GM15510 (cell line): ENCODE results near the gene SNRNP27.

ENCODE experiments used
- POLR2A ChIP-seq: IDR thresholded peaks from 3 replicates; pipeline ENCODE4 v1.6.1; 2011; ENCODE audit warnings: borderline replicate concordance; ENCODE audit not compliant: insufficient read length; ENCODE audit errors: extremely low read depth

SNRNP27 gene

GRCh38 chr2:69935011-69935410, 41.3 kb downstream of the SNRNP27 start:
- TF ChIP-seq POLR2A: no peak

GRCh38 chr2:69936906-69937305, 43.1 kb downstream of the SNRNP27 start:
- no peak for TF ChIP-seq POLR2A

GRCh38 chr2:69937968-69938367, 44.2 kb downstream of the SNRNP27 start:
- no peak for TF ChIP-seq POLR2A

GRCh38 chr2:69939722-69940121, 46.0 kb downstream of the SNRNP27 start:
- no peak for TF ChIP-seq POLR2A

- no peak for TF ChIP-seq POLR2A
Observed at GRCh38 chr2:69940691-69941090, 46.9 kb downstream of the SNRNP27 start.

- TF ChIP-seq POLR2A: no peak
Observed at GRCh38 chr2:69943000-69943842, 49.5 kb downstream of the SNRNP27 start.

GRCh38 chr2:69943843-69944525, 50.2 kb downstream of the SNRNP27 start:
- no peak for TF ChIP-seq POLR2A

GRCh38 chr2:69944756-69945155, 51.0 kb downstream of the SNRNP27 start:
- no peak for TF ChIP-seq POLR2A

GRCh38 chr2:69945441-69945840, 51.7 kb downstream of the SNRNP27 start:
- TF ChIP-seq POLR2A: no peak

GRCh38 chr2:69945941-69946340, 52.2 kb downstream of the SNRNP27 start:
- TF ChIP-seq POLR2A: no peak

GRCh38 chr2:69946351-69947324, 52.9 kb downstream of the SNRNP27 start:
- TF ChIP-seq POLR2A: no peak

GRCh38 chr2:69947325-69947931, 53.7 kb downstream of the SNRNP27 start:
- no peak for TF ChIP-seq POLR2A

GRCh38 chr2:69948032-69948962, 54.5 kb downstream of the SNRNP27 start:
- TF ChIP-seq POLR2A: no peak
